ENCODE data around the gene ZNF385C. TPM values are rescaled to one million over a fixed set of nuclear protein-coding genes. Genes with fewer than 3 reads are reported as not detected.

ZNF385C gene
- total RNA-seq, 1 experiment from 2014 or later, result 1.7 TPM

DNA sequence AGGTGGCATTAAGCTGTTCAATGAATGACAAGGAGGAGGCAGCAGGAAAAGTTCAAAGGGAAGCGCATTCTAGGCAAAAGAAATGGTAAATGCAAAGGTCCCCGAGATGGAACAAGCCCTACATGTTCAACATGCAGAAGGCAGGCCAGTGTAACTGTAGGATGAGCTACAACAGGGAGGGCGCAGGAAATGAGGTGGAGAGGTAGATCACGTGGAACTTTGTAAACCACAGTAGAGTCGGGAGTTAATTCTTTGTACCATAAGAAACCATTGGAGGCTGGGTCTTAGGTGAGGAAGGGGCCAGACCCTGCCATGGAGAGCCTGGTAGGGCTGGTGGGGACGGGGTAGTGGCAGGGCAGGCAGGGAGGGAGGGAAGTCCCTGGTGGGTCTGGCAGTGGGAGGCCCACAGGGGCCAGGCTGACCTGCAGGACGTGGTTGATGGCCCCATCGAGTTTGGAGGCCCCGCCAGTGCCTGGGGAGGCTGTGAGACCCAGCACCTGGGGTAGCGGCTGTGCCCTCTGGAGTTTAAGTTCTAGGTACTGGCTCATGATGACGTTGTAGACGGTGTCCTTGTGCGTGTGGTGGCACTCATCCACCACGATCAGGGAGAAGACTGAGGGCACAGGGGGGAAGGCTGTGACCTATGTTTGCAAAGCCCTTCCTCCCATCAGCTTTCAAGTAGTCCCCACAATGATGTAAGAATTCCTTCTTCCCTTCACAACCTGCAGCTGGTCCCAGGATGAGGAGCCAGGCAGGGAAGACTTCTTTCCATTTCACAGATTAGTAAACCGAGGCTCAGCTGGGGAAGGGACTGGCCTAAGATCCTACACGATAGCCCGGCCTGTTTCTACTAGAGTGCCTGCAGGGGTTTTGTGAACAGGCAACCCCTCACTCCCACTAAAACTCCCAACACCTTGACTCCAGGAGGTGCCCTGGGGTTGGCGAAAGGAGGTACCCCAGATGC is 12.3 kb upstream of the ZNF385C start:
- Histone ChIP-seq H3F3A (ENCODE audit: insufficient read depth, low read depth) (peaks cover 6% of the 10 kb centered on the region; the same call in 1 of the 2 replicates), H3K4me2 (no peak overlapping the region), H3K9me2 (ENCODE audit: insufficient read depth) (no peaks in the 10 kb centered on the region), H4K20me1 (ENCODE audit: insufficient read depth) (no peaks in the 10 kb centered on the region), H3K4me1 (replicated peaks; ENCODE audit: insufficient read depth) (no peaks in the 10 kb centered on the region), H3K9me3 (ENCODE audit: insufficient read depth, low read depth) (no peaks in the 10 kb centered on the region), H3K4me3 (no peak overlapping the region), H3K27ac (no peak overlapping the region), H2AFZ (no peak overlapping the region), H3K79me2 (ENCODE audit: low read depth) (no peaks in the 10 kb centered on the region), H3K36me3 (ENCODE audit: low read depth) (no peaks in the 10 kb centered on the region), H3K27me3 (ENCODE audit: insufficient read depth, low read depth) (no peaks in the 10 kb centered on the region)
- ChIA-PET POLR2A (ENCODE audit: unreplicated experiment) (no interaction called here), CTCF (interaction anchor here (0.6 kb wide), 1 partner anchor 10 kb away, joined by 4 read pairs; no protein-coding TSS in a partner anchor)
- BruUV-seq (replicated peaks), result no TSS peak
- intact Hi-C loops (cut with micrococcal nuclease; ENCODE audit: unreplicated experiment), result no loop called here
- no peak for DNase-seq
- TF ChIP-seq, protein P1, sequence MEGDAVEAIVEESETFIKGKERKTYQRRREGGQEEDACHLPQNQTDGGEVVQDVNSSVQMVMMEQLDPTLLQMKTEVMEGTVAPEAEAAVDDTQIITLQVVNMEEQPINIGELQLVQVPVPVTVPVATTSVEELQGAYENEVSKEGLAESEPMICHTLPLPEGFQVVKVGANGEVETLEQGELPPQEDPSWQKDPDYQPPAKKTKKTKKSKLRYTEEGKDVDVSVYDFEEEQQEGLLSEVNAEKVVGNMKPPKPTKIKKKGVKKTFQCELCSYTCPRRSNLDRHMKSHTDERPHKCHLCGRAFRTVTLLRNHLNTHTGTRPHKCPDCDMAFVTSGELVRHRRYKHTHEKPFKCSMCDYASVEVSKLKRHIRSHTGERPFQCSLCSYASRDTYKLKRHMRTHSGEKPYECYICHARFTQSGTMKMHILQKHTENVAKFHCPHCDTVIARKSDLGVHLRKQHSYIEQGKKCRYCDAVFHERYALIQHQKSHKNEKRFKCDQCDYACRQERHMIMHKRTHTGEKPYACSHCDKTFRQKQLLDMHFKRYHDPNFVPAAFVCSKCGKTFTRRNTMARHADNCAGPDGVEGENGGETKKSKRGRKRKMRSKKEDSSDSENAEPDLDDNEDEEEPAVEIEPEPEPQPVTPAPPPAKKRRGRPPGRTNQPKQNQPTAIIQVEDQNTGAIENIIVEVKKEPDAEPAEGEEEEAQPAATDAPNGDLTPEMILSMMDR (conservative IDR thresholded peaks at IDR 0.05), result no peak
- no peak for TF ChIP-seq EZH2 (IDR thresholded peaks at IDR 0.05; ENCODE audit: low read depth)

DNA sequence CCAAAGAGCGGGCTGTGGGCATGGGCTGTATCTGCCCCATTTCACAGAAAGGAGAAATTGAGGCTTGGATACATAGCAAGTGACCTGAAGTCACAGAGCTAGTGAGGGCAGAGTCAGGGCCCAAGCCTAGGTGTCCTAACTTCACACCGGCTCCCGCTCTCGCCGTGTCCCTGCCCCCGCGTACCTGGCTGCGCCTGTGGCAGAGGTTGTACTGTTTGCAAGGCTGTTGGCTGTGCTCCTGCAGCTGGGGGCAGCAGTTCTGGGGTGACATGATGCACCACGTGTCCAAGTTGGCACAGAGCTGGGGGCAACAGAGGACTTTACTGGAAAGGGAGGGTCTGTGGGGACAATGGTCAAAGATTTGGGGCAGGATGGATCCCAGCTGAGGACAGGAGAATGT is 10.8 kb upstream of the ZNF385C start:
- ChIA-PET POLR2A (ENCODE audit: unreplicated experiment) (no interaction called here), CTCF (no interaction called here)
- TF ChIP-seq, protein P1 (conservative IDR thresholded peaks at IDR 0.05), result no peak
- no peak for TF ChIP-seq EZH2 (IDR thresholded peaks at IDR 0.05; ENCODE audit: low read depth)

DNA sequence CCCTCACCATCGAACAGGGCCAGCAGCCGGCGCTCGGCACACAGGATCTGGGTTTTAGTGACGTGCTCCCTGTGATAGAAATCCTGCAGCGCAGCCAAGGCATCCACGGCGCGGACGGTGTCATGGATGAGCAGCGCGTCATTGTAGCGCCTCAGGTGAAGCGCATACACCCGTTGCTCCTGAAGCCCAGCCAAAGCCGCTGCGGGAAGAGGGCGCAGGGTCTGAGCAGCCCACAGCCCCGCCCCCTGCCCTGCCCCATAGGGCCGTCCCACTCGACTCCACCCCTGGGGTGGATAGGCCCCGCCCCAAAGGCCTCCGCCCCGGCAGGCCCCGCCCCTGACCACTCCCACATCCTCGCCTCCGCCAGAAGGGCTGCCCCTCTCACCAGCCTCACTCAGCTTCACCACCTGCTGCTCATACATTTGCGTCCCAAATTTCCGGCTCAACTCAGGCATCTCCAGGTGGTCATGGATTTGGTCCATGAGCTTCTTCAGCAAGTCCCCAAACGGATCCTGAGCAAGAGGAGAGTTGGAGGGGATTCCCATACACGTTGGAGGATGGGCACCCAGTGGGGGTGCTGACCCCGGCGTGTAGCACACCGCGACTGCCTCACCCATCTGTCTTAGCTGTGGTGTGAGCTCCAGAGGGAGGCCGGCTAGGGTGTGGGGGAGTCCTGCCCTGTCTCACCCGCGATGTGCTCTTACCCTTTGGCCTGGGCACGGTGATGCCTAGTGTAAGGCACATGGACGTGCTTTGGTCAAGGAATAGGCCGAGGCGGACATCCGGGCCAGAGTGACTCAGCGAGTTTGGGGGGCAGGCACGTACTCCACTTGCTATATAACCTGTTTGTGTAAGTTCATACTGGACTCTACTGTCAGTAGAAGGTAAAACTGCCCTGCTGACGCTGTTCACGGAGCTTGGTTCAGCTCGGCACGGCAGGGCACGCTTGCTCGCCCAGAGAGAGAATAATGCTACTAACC is 9.6 kb upstream of the ZNF385C start:
- no peak for DNase-seq
- Histone ChIP-seq H3K4me1 (replicated peaks; ENCODE audit: insufficient read depth) (no peaks in the 10 kb centered on the region), H2AFZ (no peak overlapping the region), H3K4me3 (no peak overlapping the region), H3K36me3 (ENCODE audit: low read depth) (no peaks in the 10 kb centered on the region), H3K9me3 (ENCODE audit: insufficient read depth, low read depth) (no peaks in the 10 kb centered on the region), H3K27me3 (ENCODE audit: insufficient read depth, low read depth) (no peaks in the 10 kb centered on the region), H4K20me1 (ENCODE audit: insufficient read depth) (no peaks in the 10 kb centered on the region), H3K4me2 (no peak overlapping the region), H3K27ac (no peak overlapping the region), H3F3A (ENCODE audit: insufficient read depth, low read depth) (peaks cover 7% of the 10 kb centered on the region; the same call in 1 of the 2 replicates), H3K9me2 (ENCODE audit: insufficient read depth) (no peaks in the 10 kb centered on the region), H3K79me2 (ENCODE audit: low read depth) (no peaks in the 10 kb centered on the region)
- CTCF ChIA-PET, result no interaction called here
- intact Hi-C loops (cut with micrococcal nuclease; ENCODE audit: unreplicated experiment), result no loop called here
- POLR2A ChIA-PET (ENCODE audit: unreplicated experiment), result interaction anchor here (0.6 kb wide), 1 partner anchor 192 kb away, joined by 7 read pairs; no protein-coding TSS in a partner anchor
- TF ChIP-seq EZH2 (IDR thresholded peaks at IDR 0.05; ENCODE audit: low read depth), result no peak
- TF ChIP-seq, protein P1 (conservative IDR thresholded peaks at IDR 0.05), result no peak
- BruUV-seq (replicated peaks), result no TSS peak

More for the DNA sequence above, 10.8 kb upstream of the ZNF385C start:
- no TSS peak for BruUV-seq (replicated peaks)
- no peak overlapping the region for H3K4me2 ChIP-seq
- no peaks in the 10 kb centered on the region for H4K20me1 ChIP-seq (ENCODE audit: insufficient read depth)
- H2AFZ ChIP-seq, result no peak overlapping the region
- no peak overlapping the region for H3K4me3 ChIP-seq
- no peaks in the 10 kb centered on the region for H3K9me3 ChIP-seq (ENCODE audit: insufficient read depth, low read depth)
- H3K27me3 ChIP-seq (ENCODE audit: insufficient read depth, low read depth), result no peaks in the 10 kb centered on the region
- no peaks in the 10 kb centered on the region for H3K9me2 ChIP-seq (ENCODE audit: insufficient read depth)
- peaks cover 6% of the 10 kb centered on the region; the same call in 1 of the 2 replicates for H3F3A ChIP-seq (ENCODE audit: insufficient read depth, low read depth)
- H3K79me2 ChIP-seq (ENCODE audit: low read depth), result no peaks in the 10 kb centered on the region
- intact Hi-C loops (cut with micrococcal nuclease; ENCODE audit: unreplicated experiment), result no loop called here
- H3K36me3 ChIP-seq (ENCODE audit: low read depth), result no peaks in the 10 kb centered on the region
- no peak overlapping the region for H3K27ac ChIP-seq
- DNase-seq, result no peak
- no peaks in the 10 kb centered on the region for H3K4me1 ChIP-seq (replicated peaks; ENCODE audit: insufficient read depth)

Measured in PC-9 (cell line).